ENCODE measurements around the gene KIF3C.
"Not testable (repeated sequence)": the region's sequence is repeated elsewhere in the genome, so short reads cannot be mapped to it uniquely, and the experiment has no call there.

The KIF3C gene

DNA sequence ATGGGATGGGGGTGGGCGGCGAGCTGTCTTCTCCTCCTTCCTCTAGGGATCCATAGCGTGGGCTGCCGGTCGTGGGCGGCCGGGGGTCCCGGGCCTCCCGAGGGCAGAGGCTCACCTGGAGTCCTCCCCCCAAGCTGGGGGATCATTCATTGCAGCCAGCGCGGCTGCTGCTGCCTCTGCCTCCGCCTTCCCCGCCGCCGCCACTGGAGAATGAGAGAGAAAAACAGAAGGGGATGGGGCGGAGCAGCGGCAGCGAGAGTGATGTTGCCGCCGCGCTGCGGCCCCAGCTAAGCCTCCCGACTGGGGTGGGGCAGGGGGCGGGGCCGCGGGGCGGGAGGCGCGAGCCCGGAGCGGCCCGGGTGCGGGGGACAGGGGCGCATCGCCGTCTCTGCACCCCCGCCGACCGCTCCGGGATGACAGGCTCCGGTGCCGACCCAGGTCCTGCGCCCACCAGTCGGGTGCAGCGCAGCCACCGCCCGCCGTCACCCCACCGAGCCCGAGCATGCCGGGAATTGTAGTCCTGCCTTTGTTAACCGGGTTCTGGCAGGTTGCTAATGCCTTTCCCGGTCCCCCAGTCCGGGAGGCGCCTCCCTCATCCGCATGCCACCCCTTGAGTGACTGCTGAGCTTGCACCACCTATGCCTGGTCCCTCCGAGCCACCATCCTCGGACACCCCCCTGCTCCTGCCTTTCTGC is at the start of gene KIF3C:
Gene KIF3C (minus strand): TSS at position 225 of the 695 bp plus-strand sequence. CDS start 580 bp downstream, outside the sequence.
- no peak for FAIRE-seq

DNA sequence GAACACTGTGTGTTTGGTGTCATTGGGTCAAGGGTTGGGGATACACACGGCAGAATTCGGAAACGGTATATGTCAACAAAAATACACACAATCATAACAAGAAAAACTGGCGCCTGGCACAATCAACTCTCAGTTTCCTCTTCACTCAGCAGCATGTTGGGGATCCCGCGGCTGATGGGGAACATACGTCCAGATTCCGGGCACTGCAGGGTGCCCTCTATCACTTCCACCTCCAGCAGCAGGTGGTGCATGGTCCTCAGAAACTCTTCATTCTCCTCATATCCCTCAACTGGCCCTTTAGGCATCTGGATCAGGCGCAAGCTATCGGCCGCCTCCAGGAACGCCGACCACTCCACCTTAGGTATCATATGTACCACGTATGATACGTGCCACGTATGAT is 45.8 kb upstream of the KIF3C start:
- FAIRE-seq: not testable (repeated sequence)

DNA sequence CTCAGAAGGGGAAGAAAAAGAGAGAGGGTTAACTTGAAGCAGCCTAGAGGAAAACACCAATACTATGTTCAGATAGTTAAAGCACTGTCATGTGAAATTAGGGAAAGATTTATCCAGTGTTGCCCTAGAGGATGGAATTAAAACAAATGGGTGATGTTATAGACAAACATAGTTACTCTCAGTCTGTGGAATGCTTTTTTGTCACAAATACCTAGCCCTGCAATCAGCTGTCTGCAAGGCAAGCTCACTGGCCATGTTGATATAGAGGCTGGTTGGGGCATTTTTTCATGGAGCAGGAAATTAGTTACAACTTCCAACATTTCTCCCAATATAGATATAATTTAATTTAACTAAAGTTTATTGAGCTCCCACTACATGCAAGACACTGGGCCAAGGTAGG is 43.2 kb upstream of the KIF3C start:
- FAIRE-seq: no peak

DNA sequence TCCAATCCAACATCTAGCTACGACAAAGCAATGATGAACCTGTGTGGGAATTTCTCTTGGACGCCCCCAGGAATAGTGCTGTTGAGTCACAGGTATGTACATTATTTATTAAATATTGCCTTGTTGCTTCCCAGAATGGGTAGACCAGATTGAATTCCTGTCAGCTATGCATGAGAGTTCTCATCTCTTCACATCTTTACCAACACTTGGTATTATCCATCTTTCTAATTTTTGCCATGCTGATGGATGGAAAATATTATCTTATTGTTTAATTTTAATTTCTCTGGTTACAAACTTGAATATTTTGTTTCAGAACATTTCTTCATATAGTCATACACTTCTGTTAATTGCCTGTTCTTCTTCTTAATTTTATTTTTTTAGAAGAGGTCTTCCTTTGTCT is 42.0 kb upstream of the KIF3C start:
- FAIRE-seq: no peak

DNA sequence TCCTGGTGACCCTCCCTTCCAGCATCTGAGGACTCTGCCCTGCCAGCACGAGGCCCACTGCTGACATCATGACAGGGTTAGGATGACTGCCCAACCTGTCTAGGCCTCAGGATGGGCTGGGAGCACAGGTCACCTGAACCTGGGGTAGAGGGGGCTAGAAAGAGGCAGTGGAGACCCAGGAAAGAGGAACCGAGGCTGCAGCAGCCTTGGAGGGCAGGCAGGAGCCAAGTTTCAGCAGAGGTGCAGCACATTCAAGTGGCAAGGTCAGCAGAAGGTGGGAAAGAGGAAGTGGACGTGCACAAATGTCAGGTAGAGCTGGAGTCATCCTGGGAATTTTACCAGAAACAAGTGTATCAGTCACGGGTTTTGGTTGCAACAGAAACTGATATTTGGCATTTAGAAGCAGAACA is 37.9 kb upstream of the KIF3C start:
- FAIRE-seq: no peak

DNA sequence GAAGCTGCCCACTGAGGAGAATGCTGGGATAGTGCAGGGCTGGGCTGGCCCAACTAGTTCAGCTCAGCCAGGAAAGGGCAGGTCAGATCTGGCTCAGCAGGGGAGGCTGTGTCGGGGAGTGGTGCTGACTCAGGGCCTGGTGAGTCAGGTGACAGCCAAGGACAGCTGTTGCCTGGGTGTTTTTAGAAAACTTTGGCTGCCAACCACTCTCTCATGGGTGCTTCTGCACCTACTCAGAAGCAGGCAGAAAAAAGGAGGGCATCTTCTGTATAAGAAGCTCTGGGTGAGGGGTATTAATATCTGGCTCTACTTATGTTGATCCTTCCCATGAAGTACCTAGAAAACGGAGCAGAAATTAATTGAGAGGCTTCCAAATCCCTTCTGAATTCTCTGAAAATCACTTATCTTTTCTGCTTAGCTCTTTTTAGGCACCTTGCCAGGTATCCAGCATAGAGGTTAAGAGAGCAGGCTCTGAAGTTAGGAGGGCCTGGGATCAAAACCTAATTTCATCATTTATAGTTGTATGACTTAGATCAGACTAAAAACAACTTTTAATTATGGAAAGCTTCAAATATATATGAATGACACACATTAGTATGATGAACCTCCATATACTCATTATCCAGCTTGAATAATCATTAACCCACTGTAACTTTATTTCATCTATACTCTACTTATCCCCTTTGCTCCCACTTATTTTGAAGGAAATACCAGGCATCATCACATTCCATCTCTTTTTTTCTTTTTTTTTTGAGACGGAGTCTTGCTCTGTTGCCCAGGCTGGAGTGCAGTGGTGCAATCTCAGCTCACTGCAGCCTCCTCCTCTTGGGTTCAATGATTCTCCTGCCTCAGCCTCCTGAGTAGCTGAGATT is 36.1 kb upstream of the KIF3C start:
- FAIRE-seq: no peak

DNA sequence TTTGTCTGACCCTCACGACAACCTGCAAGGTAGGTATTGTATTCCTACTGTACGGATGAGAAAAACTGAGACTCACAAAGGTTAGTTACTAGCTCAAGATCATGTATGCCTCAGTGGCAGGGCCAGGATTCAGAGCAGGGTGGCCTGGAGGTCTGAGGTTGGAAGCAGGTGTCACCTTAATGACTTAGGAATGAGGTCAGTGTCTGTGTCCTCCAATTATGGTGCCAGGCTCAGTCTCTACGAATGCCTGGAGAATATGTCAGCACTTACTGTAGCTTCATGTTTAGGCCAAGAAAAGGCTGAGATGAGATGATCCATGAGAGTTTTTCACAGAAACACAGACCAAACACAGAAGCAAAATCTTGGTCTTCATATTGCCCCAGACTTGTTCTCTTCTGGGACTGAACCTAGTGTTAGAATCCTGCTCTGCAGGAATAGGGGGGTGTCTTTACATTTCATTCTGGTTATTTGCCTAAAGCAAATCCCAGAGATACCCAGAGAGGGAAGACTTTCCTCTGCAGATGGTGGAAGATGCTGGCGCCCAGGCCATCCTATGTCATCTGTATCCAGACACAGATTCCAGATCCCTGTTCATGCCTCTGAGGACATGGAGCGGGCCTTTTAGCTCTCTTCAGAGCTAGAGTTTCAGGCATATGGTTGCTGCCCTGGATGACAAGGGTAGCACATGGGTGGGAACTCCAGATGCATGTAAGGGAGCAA is 35.3 kb upstream of the KIF3C start:
- FAIRE-seq: no peak

DNA sequence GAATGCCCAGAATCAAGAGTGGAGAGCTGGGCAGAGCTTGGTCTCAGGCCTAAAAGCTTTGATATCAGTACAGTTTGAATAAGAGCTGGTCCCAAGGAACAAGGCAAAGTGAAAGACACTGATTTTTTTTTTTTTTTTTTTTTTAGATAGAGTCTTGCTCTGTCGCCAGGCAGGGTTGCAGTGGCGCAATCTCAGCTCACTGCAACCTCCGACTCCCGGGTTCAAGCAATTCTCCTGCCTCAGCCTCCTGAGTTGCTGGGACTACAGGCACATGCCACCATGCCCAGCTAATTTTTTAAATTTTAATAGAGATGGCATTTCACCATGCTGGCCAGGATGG is 34.4 kb upstream of the KIF3C start:
- FAIRE-seq: not testable (repeated sequence)

DNA sequence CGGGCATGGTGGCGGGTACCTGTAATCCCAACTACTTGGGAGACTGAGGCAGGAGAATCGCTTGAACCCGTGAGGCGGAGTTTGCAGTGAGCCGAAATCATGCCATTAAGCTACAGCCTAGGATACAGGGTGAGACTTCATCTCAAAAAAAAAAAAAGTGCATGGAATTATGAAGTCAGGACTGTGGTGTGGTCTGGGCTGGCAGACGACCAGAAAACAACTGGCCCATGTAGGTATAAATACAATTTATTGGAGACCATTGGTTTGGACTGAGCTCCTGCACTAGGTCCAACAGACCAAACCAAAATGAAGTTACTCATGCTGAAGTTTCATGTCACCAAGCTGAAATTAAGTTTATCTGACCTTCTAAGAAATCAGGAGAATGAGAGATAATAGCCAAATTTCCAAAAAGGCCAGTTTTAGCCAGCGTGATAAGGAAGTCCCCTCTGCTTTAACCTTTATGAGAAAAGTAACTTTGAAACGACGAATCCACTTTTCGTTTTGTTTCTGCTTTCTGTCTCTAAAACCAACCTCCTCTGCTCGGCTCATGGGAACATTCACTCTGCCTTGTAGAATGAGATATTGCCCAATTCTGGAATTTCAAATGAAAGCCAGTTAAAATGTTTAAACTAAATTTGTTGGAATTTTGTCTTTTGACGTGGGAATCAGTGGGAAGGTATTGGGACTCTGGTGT is 33.9 kb upstream of the KIF3C start:
- FAIRE-seq: no peak

DNA sequence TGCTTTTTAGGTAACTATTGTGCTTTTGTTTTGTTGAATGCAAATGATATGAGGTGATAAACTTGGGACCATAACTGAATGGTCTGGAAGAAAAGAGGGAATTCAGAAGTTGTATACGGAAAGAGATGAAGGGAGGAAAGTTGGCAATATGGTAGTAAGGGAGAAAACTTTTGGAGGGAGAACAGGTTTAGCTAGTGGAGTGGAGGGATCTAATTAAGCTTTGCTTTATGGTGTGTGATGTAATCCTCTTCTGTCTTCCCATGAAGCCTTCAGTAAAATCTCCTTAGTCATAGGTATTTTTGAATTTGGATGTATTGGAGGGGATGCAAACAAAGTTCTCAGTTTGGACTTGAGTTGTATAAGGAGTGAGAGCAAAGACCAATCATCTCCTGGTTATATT is 31.4 kb upstream of the KIF3C start:
- FAIRE-seq: no peak

DNA sequence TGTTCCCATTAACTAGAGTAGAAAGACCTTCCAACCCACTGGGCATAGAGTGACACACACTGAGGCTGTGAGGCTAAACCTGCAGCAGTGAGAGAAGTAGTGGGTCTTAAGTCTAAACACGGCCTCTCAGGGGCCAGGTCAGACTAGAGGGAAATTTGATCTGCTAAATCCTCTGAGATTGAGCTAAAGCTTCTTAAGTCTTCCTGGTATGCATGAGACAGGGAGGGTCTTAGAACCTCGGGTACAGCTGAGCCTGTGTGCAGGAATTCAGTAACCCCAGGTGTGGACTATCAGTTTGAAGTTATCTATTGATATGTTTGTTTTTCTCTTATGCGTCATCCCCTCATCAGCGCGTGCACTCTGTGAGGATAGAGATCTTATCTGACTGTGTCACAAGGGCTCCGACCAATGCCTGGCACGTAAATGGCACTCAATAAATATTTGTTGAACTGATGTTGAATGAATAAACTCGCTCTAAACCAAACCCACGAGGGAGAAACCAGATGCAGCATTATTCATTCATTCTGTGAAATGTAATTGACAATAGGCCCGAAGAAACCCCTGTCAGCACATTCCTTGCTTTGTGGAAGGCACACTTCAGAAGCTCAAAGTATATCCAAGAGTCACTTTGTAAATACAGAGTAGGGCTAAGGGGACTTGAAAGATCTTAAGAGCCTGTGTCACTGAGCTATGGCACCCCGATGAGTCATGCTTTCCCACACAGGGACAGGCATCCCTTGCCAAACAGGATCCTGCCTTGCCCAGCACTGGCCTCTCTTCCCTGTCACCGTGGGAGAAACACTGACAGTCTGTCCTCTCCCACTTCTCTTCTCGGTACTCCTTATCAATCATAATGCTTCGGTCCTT is 29.9 kb upstream of the KIF3C start:
- no peak for FAIRE-seq

DNA sequence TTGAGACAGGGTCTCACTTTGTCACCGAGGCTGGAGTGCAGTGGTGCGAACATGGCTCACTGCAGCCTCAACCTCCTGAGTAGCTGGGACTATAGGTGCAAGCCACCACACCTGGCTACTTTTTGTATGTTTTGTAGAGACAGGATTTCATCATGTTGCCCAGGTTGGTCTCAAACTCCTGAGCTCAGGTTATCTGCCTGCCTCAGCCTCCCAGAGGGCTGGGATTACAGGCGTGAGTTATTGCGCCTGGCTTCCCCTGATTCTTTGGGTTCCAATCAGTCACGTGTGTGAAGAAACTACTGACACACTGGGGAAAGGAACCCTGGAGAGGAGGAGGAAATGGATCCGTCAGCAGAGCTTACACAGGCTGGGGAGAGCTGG is 29.3 kb upstream of the KIF3C start:
- no peak for FAIRE-seq

DNA sequence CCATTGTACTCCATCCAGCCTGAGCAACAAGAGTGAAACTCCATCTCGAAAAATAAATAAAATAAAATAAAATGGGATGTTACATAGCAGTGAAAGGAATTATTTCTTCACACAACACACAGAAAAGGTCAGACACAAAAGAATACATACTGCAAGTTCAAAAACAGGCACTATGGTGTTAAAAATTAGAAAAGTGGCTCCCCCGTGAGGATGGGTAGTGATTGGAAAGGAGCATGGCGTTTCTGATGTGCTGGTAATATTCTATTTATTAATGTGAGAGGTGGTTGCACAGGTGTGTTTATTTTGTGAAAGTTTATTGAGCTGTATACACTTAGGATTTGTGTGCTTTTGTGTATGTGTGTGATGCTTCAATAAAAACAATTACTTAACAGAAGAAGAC is 28.6 kb upstream of the KIF3C start:
- no peak for FAIRE-seq

DNA sequence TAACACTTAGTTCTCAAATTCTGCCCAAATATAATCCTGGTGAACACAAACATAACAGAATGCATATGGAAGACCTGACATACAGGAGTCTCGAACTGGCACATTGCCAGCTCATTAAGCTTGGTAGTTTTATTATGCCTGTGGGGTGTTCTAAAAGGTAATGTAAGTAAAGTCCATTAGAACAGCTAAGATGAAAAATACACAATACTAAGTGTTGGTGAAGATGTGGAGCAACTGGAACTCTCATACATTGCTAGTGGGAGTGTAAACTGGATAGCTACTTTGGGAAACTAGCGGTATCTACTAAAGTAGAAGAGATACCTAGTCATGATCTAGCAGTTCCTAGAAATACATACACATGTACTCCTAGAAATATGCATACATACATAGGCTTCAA is 27.3 kb upstream of the KIF3C start:
- no peak for FAIRE-seq

DNA sequence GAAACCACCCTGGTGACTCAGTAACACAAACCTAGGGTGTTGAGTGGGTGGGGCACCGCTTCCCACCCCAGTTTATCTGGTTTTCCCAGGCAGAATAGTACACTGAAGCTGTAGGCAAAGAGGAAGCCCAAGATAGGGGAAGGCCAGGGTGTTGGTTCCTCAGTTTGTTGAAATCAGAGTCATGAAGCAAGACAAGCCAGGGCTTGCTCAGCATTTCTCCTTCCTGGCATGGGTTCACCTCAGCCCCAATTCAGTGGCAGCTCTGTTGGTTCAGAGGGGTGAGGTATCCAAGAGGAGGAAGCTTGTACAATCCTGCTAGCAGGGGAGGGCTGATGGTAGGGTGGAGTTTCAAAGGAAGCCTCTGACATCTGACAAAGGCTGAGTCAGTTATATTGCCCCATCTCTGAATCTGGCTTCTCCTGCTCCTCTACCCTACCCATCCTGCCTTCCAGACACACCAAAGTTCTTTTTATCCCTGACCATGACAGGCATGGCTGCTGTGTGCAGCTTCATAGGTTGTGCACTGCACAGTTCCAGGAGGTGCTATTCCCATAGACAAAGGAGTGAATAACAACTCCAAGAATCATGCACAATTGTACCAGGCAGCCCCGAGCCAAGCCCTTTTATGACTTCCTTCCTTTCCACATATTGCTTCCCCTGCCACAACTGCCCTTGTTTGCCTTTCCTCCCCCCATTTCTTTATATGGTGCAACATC is 26.7 kb upstream of the KIF3C start:
- FAIRE-seq: no peak

DNA sequence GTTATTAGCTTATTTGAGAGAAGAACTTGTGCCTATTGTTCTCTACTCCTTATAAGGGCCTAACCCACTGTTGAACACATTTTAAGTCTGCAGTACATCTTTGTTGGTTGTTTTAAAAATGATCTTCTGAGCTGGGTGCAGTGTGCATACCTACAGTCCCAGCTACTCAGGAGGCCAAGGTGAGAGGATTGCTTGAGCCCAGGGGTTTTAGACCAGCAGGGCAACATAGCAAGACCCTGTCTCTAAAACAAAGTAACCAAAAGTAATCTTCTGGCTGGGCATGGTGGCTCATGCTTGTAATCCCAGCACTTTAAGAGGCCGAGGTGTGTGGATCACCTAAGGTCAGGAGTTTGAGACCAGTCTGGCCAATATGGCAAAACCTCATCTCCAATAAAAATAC is 25.8 kb upstream of the KIF3C start:
- no peak for FAIRE-seq

DNA sequence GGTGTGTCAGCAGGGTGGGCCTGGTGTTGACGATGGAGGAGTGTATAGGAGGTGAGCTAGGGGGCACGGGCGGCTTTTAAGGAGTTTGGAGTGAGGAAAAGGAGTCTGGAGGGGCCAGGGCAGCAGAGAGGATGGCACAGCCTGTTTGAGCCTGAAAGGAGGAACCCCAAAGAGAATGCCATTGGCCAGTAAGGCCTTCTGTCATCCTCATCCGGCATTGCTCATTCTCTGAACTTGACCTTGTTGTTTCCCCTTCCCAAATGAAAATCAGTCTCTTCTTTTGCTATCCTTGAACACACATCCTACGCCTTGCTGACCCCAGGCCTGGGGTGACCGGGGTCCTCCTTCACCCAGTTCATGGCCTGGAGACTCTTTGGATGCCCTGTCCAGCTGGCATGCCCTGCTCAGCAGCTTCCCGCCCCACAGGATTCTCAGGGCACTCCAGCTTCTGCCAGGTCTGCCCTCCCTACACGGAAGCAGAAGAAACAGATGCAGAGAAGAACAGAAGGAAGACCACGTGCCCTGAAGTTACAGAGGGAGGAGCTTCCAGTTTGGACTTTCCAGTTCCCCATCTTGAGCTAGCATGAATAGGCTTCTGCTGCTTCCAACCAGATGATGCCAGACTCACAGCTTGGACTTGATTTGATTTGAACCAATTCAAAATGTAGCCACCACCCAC is 20.5 kb upstream of the KIF3C start:
- FAIRE-seq: no peak

DNA sequence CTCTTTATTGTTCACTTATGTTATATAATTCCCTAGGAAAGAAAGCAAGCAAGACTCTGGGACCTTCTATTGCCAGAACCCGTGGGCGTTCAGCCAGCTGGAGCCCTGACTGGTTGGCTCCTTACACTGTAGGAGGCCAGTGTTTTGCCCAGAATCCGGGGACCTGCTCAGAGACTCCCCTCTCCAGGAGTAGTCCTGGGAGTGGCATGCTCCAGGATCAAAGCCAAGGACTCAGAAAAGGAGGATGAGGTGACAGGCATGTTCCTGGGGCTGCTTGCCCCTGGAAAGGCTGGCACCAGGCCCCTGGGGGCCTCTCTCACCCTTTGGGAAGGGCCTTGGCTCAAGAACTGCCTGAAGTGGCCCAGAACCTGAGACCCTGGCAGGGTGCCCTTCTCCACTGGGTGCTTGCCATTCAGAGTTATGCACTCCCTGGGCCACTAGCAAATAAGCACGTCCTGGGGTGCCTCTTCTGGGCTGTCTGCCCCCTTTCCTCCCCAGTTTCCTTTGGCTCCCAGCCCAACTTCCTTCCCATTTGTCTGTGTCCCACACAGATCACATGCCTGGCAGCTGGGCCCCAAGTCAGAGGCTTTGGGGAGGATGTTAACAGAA is 19.6 kb upstream of the KIF3C start:
- FAIRE-seq: no peak

DNA sequence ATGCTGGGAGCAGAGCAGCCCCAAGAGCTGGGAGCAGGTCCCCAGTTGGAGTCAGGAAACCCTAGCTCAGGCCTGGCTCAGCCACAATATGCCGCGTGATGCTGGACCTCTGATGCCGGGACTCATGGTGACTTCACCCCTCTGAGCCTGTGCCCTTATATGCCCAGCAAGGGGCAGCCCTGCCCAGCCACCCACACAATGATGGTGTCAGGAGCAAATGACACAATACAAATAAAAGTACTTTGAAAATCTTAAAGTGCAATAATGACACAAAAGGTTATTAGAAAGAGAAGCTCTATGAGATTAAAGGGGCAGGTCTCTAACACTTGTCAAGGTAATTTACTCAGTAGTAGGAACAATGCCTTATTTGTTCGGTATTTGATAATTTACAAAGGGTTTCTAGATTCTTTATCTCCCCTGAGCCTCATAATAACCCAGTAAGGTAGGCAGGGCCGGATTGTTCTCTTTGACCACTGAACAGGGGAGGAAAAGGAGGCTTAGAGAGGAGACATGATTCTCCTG is 18.3 kb upstream of the KIF3C start:
- no peak for FAIRE-seq

DNA sequence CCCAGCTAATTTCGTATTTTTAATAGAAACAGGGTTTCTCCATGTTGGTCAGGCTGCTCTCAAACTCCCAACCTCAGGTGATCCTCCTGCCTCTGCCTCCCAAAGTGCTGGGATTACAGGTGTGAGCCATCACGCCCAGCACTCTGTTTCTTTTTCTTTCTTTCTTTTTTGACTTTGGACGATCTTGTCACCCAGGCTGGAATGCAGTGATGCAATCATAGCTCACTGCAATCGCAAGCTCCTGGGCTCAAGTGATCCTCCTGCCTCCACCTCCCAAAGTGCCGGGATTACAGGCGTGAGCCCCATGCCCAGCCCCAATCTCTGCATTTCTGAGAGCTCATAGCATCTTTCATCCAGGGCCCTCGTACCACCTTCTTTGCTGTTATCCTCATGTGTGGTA is 17.1 kb upstream of the KIF3C start:
- FAIRE-seq: not testable (repeated sequence)
